ENCODE data around the gene GINS1.

Gene GINS1

DNA sequence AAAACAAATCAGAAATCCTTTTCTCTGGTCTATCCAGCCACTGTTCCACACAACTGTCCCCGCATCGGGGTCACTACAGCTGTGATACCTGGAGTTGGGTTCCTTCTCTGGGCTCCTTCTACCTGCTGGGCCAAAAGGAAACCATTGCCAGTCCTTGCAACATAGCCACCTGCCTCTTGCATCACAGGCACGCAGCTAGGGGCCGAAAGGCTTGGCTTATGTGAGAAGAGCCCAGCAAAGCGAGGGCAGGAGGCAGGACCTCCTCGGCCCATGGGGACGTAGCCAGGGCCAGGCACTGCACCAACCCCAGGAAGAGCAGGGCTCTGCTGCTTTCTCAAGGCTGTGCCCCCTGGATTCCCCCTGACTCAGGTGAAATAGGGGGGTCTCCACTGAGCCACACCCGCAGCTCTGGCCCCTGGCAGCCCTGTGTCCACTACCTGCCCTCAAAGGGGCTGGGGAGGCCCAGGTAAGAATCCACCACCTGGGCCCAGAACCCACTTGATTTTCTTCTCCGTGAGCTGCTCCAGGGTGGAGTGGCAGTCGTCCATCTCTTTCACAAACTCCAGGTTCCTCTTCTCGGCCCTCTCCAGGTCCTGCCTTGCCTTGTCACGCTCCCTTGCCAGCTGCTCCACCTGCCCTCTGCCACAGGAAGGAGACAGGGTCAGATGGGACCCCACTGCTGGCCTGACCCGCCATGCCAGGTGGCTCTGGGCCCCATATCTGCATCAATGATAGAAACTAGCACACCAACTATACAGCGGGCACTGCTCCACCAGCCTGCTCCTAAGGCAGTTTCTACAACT is 88.9 kb downstream of the GINS1 start:
- no peak for DNase-seq

- DNase-seq, result no peak
These were observed 89.5 kb downstream of the GINS1 start for GRCh38 chr20:25496968-25497401.

- DNase-seq, result no peak
These were observed 90.3 kb downstream of the GINS1 start for GRCh38 chr20:25497586-25498279.

Data from NCI-H446 treated with DMSO at 0.1 percent for 48 hours (cell line).